Hepatocyte (in vitro differentiated cells): ENCODE data around the gene USHBP1.

Experiments
- CTCF ChIP-seq: fragments of 200-600 bp; sonication (generic); IDR thresholded peaks from 2 replicates; pipeline ENCODE4 v1.5.1; 2016; ENCODE audit warnings: antibody characterized with exemption, mild to moderate bottlenecking; ENCODE audit not compliant: poor library complexity
- EZH2 ChIP-seq: fragments of 200-600 bp; sonication (generic); IDR thresholded peaks from 2 replicates; pipeline ENCODE4 v1.6.1; 2016; ENCODE audit warnings: antibody characterized with exemption, mild to moderate bottlenecking, borderline replicate concordance

- TF ChIP-seq CTCF (no peak), EZH2 (no peak)
These were observed 36.7 kb downstream of the USHBP1 start for GRCh38 chr19:17227798-17228367.
